GM19455 (cell line): ENCODE measurements around the gene LRRFIP2.
"Not testable (repeated sequence)": the region's sequence is repeated elsewhere in the genome, so short reads cannot be mapped to it uniquely, and the experiment has no call there.

Source experiments
- ATAC-seq: cut with Tn5 transposase; IDR thresholded peaks from one replicate; pipeline ENCODE4 v1.9.1; 2021; ENCODE audit not compliant: unreplicated experiment

LRRFIP2 gene

GRCh38 chr3:37174532-37175126 is at the start of gene LRRFIP2:
LRRFIP2 (minus strand) TSS chr3:37174582; CDS start chr3:37148983, 25,599 bp downstream.
- no peak for ATAC-seq

- ATAC-seq, result no peak
These were observed 49.2 kb upstream of the LRRFIP2 start for GRCh38 chr3:37223576-37223975.

- ATAC-seq, result no peak
These were observed 48.8 kb upstream of the LRRFIP2 start for GRCh38 chr3:37223141-37223558.

GRCh38 chr3:37222542-37222941 is 48.2 kb upstream of the LRRFIP2 start:
- not testable (repeated sequence) for ATAC-seq

GRCh38 chr3:37221407-37221806 is 47.0 kb upstream of the LRRFIP2 start:
- ATAC-seq, result no peak

- ATAC-seq, result no peak
These were observed 44.9 kb upstream of the LRRFIP2 start for GRCh38 chr3:37219266-37219665.

- ATAC-seq, result no peak
These were observed 43.8 kb upstream of the LRRFIP2 start for GRCh38 chr3:37218206-37218605.

GRCh38 chr3:37217098-37217849 is 42.9 kb upstream of the LRRFIP2 start:
- ATAC-seq, result no peak

GRCh38 chr3:37216597-37217097 is 42.3 kb upstream of the LRRFIP2 start:
- no peak for ATAC-seq

GRCh38 chr3:37214076-37214475 is 39.7 kb upstream of the LRRFIP2 start:
- no peak for ATAC-seq

- no peak for ATAC-seq
These were observed 35.8 kb upstream of the LRRFIP2 start for GRCh38 chr3:37210230-37210629.

- not testable (repeated sequence) for ATAC-seq
These were observed 34.2 kb upstream of the LRRFIP2 start for GRCh38 chr3:37208576-37208975.

- ATAC-seq, result not testable (repeated sequence)
These were observed 33.6 kb upstream of the LRRFIP2 start for GRCh38 chr3:37208008-37208407.

GRCh38 chr3:37206041-37206440 is 31.7 kb upstream of the LRRFIP2 start:
- not testable (repeated sequence) for ATAC-seq

GRCh38 chr3:37204314-37204713 is 29.9 kb upstream of the LRRFIP2 start:
- no peak for ATAC-seq

- no peak for ATAC-seq
These were observed 27.7 kb upstream of the LRRFIP2 start for GRCh38 chr3:37202035-37202434.

- no peak for ATAC-seq
These were observed 25.8 kb upstream of the LRRFIP2 start for GRCh38 chr3:37200141-37200540.

GRCh38 chr3:37198996-37199395 is 24.6 kb upstream of the LRRFIP2 start:
- no peak for ATAC-seq

GRCh38 chr3:37198547-37198946 is 24.2 kb upstream of the LRRFIP2 start:
- no peak for ATAC-seq

- ATAC-seq, result no peak
These were observed 23.5 kb upstream of the LRRFIP2 start for GRCh38 chr3:37197810-37198371.

GRCh38 chr3:37194533-37194932 is 20.2 kb upstream of the LRRFIP2 start:
- ATAC-seq, result no peak

- no peak for ATAC-seq
These were observed 16.3 kb upstream of the LRRFIP2 start for GRCh38 chr3:37190667-37191066.
